HEK293T (cell line): ENCODE results near the gene MACO1.

Source experiments
- CTCF ChIA-PET: fragments of 350-600 bp; formaldehyde crosslinking; extraction: SDS; loops from one replicate; lab custom pipeline; 2021; ENCODE audit warnings: antibody characterized with exemption, inconsistent platforms; lab: Yijun Ruan, JAX
- POLR2A ChIA-PET: fragments of 350-600 bp; formaldehyde crosslinking; extraction: SDS; loops from one replicate; lab custom pipeline; 2020; ENCODE audit warnings: antibody characterized with exemption, inconsistent platforms; lab: Yijun Ruan, JAX
- DNase-seq: peaks from one replicate; pipeline ENCODE4 v3.0.0; 2012; ENCODE audit warnings: mixed read lengths; ENCODE audit errors: extremely low spot score
- ARNT ChIP-seq: fragments of 450-650 bp; IDR thresholded peaks from 2 replicates; pipeline ENCODE4 v1.6.1; 2017; ENCODE audit warnings: mild to moderate bottlenecking
- BHLHE40 ChIP-seq: fragments of 450-650 bp; IDR thresholded peaks from 2 replicates; pipeline ENCODE4 v1.6.1; 2016; ENCODE audit warnings: mild to moderate bottlenecking, moderate library complexity, borderline replicate concordance
- CTBP1 ChIP-seq: fragments of 450-650 bp; IDR thresholded peaks from 2 replicates; pipeline ENCODE4 v1.6.1; 2016; ENCODE audit warnings: borderline replicate concordance
- ELF4 ChIP-seq: fragments of 450-650 bp; IDR thresholded peaks from 2 replicates; pipeline ENCODE4 v1.6.1; 2017; ENCODE audit warnings: antibody characterized with exemption
- FOXA1 ChIP-seq: fragments of 450-650 bp; IDR thresholded peaks from 2 replicates; pipeline ENCODE4 v1.6.1; 2016; ENCODE audit warnings: mild to moderate bottlenecking
- FOXK2 ChIP-seq: fragments of 450-650 bp; IDR thresholded peaks from 2 replicates; pipeline ENCODE4 v1.6.1; 2016; ENCODE audit warnings: mild to moderate bottlenecking
- FOXM1 ChIP-seq: fragments of 450-650 bp; IDR thresholded peaks from 2 replicates; pipeline ENCODE4 v1.6.1; 2017; ENCODE audit warnings: mild to moderate bottlenecking, borderline replicate concordance
- HDGF ChIP-seq: fragments of 450-650 bp; IDR thresholded peaks from 2 replicates; pipeline ENCODE4 v1.6.1; 2017; ENCODE audit warnings: antibody characterized with exemption, borderline replicate concordance
- L3MBTL2 ChIP-seq: fragments of 450-650 bp; conservative IDR thresholded peaks from 2 replicates; pipeline ENCODE4 v1.6.1; 2016; ENCODE audit warnings: mild to moderate bottlenecking
- LEF1 ChIP-seq: fragments of 450-650 bp; IDR thresholded peaks from 2 replicates; pipeline ENCODE4 v1.6.1; 2017; ENCODE audit warnings: mild to moderate bottlenecking, borderline replicate concordance
- NFRKB ChIP-seq: fragments of 450-650 bp; IDR thresholded peaks from 2 replicates; pipeline ENCODE4 v1.6.1; 2016; ENCODE audit warnings: mild to moderate bottlenecking, moderate library complexity
- SP1 ChIP-seq: fragments of 450-650 bp; IDR thresholded peaks from 2 replicates; pipeline ENCODE4 v1.6.1; 2017
- SUZ12 ChIP-seq: fragments of 450-650 bp; IDR thresholded peaks from 2 replicates; pipeline ENCODE4 v1.6.1; 2016; ENCODE audit warnings: mild to moderate bottlenecking
- TARDBP ChIP-seq: fragments of 450-650 bp; IDR thresholded peaks from 2 replicates; pipeline ENCODE4 v1.6.1; 2016
- ZNF384 ChIP-seq: fragments of 450-650 bp; IDR thresholded peaks from 2 replicates; pipeline ENCODE4 v1.6.1; 2016
- TF ChIP-seq, protein P1 (sequence below): fragments of 450-650 bp; IDR thresholded peaks from 2 replicates; pipeline ENCODE4 v1.6.1; 2016

The MACO1 gene

DNA sequence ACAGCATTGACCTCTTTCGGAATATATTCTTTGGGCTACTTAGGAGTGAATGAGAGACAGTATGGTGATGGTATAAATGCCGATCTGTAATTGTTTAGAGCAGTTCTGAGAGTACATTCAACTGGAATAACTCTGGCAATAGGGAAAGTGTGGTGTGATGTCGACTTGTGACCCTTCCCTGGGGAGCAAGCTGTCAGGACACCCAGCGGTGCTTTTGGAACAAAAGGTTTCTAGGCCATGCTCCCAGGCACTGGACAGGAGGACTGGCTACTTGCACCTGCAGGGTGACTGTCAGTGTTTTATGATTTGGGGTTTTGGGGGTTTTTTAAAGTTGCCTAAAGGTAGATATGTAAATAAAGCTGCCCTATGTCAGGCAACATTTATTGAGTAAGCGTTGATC, 50.9 kb downstream of the MACO1 start:
- POLR2A ChIA-PET, result no interaction called here
- CTCF ChIA-PET, result no interaction called here
- TF ChIP-seq ELF4 (no peak), FOXM1 (no peak), L3MBTL2 (no peak), SP1 (no peak), HDGF (no peak), LEF1 (no peak), ARNT (no peak), CTBP1 (no peak), SUZ12 (no peak), ZNF384 (no peak), BHLHE40 (no peak), FOXA1 (no peak)
- DNase-seq, result no peak

DNA sequence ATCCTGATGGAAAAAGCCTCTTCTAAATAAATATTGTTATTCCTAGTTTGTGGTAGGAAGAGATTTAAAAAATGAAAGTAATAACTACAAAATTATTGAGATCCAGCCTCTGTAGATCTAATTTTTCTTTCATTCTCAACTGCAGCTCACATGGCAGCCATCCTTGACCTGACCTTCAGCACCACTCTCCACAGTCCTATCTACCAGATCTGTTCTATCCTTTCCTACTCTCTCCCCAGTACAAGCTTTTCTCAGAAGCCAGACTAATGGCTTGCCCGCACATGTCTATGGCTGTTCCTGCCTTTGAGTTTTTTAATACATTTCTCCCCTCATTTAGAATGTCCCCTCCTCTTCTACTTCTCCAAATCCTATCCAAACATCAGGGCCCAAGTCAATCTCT, 51.5 kb downstream of the MACO1 start:
- TF ChIP-seq FOXK2, result no peak
- TF ChIP-seq ELF4, result no peak
- POLR2A ChIA-PET, result no interaction called here
- DNase-seq, result no peak
- CTCF ChIA-PET, result no interaction called here

DNA sequence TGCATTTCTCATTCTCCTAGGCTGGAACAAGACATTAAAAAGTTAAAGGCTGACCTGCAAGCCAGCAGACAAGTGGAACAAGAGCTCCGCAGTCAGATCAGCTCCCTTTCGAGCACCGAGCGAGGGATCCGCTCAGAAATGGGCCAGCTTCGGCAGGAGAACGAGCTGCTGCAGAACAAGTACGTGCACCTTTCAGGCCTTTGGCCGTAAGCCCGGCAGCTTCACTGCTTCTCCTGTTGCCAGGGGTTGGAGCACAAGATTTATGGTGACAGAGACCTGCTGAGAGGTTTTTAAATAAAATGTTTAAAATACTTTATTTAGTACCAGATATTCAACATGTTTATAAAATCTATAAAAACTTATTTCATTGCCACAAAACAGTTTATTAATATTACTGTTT, 53.4 kb downstream of the MACO1 start:
- CTCF ChIA-PET, result interaction anchor here (0.6 kb wide), 1 partner anchor 18 kb away, joined by 4 read pairs; no protein-coding TSS in a partner anchor
- no peak for DNase-seq
- TF ChIP-seq, protein P1, sequence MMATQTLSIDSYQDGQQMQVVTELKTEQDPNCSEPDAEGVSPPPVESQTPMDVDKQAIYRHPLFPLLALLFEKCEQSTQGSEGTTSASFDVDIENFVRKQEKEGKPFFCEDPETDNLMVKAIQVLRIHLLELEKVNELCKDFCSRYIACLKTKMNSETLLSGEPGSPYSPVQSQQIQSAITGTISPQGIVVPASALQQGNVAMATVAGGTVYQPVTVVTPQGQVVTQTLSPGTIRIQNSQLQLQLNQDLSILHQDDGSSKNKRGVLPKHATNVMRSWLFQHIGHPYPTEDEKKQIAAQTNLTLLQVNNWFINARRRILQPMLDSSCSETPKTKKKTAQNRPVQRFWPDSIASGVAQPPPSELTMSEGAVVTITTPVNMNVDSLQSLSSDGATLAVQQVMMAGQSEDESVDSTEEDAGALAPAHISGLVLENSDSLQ, result peak; percentile 76
- TF ChIP-seq CTBP1, result no peak
- POLR2A ChIA-PET, result no interaction called here

DNA sequence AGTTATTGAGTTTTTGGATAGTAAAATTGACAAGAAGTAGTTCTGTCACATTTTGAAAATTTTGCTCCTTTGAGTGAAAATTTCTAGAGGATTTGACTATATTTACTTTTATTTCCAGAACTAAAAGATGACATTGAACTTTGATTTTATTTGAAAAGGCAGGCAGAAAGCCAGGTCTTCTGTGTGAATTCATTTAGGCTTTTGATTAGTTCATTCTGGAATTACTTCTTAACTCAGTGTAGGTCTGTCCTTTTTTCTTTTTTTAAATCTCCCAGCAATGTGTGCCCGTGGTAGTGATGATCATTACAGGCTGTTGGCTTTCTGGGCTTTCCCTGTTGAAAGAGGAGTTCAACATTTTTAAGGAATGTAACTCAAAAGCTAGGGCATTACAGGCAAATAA, 53.8 kb downstream of the MACO1 start:
- ChIA-PET CTCF (interaction anchor here (0.6 kb wide), 1 partner anchor 18 kb away, joined by 4 read pairs; no protein-coding TSS in a partner anchor), POLR2A (interaction anchor here (0.7 kb wide), 1 partner anchor 11 kb away, joined by 3 read pairs; no protein-coding TSS in a partner anchor)
- no peak for DNase-seq
- TF ChIP-seq TARDBP (no peak), HDGF (no peak), BHLHE40 (no peak), FOXK2 (no peak)

DNA sequence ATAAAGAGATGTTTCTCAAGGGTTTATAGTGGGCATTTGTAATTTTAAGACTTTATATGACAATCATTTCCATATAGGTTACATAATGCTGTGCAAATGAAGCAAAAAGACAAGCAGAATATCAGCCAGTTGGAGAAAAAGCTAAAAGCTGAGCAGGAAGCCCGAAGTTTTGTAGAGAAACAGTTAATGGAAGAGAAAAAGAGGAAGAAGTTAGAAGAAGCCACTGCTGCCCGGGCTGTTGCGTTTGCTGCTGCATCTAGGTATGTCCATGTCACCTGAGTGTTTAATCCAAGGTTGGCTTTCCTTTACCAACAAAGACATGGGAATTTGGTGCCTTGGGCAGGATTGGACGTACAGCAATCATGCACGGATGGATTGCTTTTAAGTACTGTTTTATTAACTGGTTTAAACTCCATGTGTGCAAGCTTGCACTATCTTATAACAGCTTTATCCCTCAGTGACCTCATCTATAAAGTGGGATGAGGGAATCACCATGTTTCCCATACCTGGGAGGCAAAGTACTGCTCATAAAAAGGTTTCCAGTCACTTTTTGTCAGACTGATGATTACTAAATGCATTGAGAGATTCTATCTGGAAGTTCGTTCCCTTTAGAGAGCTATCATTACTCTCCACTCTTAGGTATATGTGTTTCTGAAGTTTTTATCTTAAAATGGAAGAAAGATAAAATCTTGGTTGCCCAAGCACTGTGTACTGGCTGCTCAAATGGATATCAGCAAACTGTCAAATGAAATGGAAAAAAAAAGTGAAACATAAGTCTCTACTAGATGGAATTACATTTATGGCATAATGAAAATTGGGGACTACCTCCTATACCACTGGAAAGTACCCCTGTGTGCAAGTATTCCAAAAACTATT, 55.1 kb downstream of the MACO1 start:
- ChIA-PET CTCF (no interaction called here), POLR2A (interaction anchor here (0.7 kb wide), 1 partner anchor 10 kb away, joined by 3 read pairs; no protein-coding TSS in a partner anchor)
- no peak for DNase-seq
- no peak for TF ChIP-seq SUZ12
- no peak for TF ChIP-seq ELF4
- no peak for TF ChIP-seq HDGF
- no peak for TF ChIP-seq FOXK2
- TF ChIP-seq BHLHE40, result no peak
- TF ChIP-seq LEF1, result no peak
- TF ChIP-seq NFRKB, result no peak
- TF ChIP-seq, protein P1, result no peak
- no peak for TF ChIP-seq CTBP1

DNA sequence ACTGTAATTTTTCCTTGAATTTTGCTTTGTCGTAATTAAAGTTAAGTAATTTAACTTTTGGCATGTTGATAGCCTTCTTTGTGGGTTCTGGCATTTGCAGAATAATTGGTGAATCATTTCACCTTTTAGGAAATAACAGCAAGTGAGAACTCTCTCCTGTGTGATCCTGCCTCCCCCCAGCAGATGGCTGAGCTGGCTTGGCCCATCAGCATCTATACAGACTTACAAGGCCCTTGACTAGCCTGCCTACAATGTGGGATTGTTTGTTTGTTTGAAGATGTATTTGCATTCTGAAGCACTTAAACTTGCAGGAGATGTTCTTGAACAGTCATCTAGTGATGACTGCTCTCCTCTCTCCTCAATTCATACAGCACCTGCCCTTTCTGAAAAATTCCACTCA, 55.9 kb downstream of the MACO1 start:
- CTCF ChIA-PET, result interaction anchor here (0.9 to 1.3 kb wide), 3 partner anchors 12 to 55 kb away, joined by 3 to 4 read pairs (median 4); no protein-coding TSS in a partner anchor
- DNase-seq, result no peak
- TF ChIP-seq ARNT (no peak), ZNF384 (no peak)
- TF ChIP-seq, protein P1, result no peak
- POLR2A ChIA-PET, result no interaction called here

DNA sequence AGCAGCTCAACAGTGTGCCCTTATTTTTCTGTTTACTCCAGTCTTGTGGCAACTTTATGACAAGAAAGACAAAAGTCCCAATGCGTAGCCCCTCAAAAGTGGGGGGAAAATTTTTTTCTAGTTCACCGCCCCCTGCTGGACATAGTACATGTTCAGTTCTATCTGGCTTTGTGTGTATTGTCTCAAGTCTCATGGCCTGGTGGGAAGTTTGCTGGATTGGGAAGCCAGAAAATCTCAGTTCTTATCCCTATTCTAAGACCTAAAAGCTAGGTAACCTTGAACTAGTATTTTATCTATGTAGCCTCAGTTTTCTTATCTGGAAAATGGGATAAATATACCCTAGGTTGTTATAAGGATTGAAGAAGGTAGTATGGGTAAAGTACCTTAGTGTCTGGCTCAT, 56.9 kb downstream of the MACO1 start:
- DNase-seq, result peak; percentile 35
- POLR2A ChIA-PET, result no interaction called here
- TF ChIP-seq HDGF (no peak), ELF4 (no peak), ARNT (no peak)
- CTCF ChIA-PET, result interaction anchor here (0.7 to 1.3 kb wide), 8 partner anchors 9 to 371 kb away, joined by 3 to 5 read pairs (median 4); no protein-coding TSS in a partner anchor
